Brain microvascular endothelial cell (primary cell): ENCODE data around the gene DTD2.
"Not testable (repeated sequence)": the region's sequence is repeated elsewhere in the genome, so short reads cannot be mapped to it uniquely, and the experiment has no call there.

ENCODE experiments used
- DNase-seq: peaks from one replicate; pipeline ENCODE4 v3.0.0-alpha.2; 2020
- H3K27ac ChIP-seq: fragments of 250-450 bp; sonication (Bioruptor Pico); 2 replicates; pipeline ENCODE4 v1.5.1; 2020; ENCODE audit warnings: mild to moderate bottlenecking, moderate library complexity
- H3K27me3 ChIP-seq: fragments of 250-450 bp; sonication (Bioruptor Pico); replicated peaks from 2 replicates; pipeline ENCODE4 v1.5.1; 2020; ENCODE audit warnings: mild to moderate bottlenecking
- H3K36me3 ChIP-seq: fragments of 250-450 bp; sonication (Bioruptor Pico); replicated peaks from 2 replicates; pipeline ENCODE4 v1.5.1; 2020; ENCODE audit warnings: mild to moderate bottlenecking
- H3K4me3 ChIP-seq: 2 replicates; pipeline ENCODE4 v1.5.1; 2011; ENCODE audit warnings: low read depth, mild to moderate bottlenecking, control low read depth, low read length, moderate library complexity
- CTCF ChIP-seq: IDR thresholded peaks from 2 replicates; pipeline ENCODE4 v1.5.1; 2011; ENCODE audit warnings: low read depth, mild to moderate bottlenecking, moderate library complexity, low read length, control low read depth, inconsistent platforms; ENCODE audit errors: missing control alignments
- in situ Hi-C: cut with HindIII; loops from 2 replicates; pipeline ENCODE4 v1.10.0; 2017; ENCODE audit warnings: low sequenced_read_pairs, low pct_ligation_motif_present

DTD2 gene

GRCh38 chr14:31476131-31476866 is 19.0 kb upstream of the DTD2 start:
- no peak overlapping the region for H3K27ac ChIP-seq
- no peak overlapping the region for H3K4me3 ChIP-seq
- DNase-seq: no peak
- no peaks in the 10 kb centered on the region for H3K27me3 ChIP-seq
- no peak for TF ChIP-seq CTCF
- no peaks in the 10 kb centered on the region for H3K36me3 ChIP-seq
- in situ Hi-C loops: no loop called here

- no peak for TF ChIP-seq CTCF
Observed at GRCh38 chr14:31466554-31466953, 9.2 kb upstream of the DTD2 start.

GRCh38 chr14:31465111-31465510 is 7.8 kb upstream of the DTD2 start:
- DNase-seq: peak; percentile 70
- in situ Hi-C loops: no loop called here

More at GRCh38 chr14:31466554-31466953, 9.2 kb upstream of the DTD2 start:
- Histone ChIP-seq H3K27me3 (no peaks in the 10 kb centered on the region), H3K4me3 (no peak overlapping the region), H3K27ac (no peak overlapping the region), H3K36me3 (no peaks in the 10 kb centered on the region)
- no peak for DNase-seq
- in situ Hi-C loops: no loop called here

GRCh38 chr14:31462450-31462849 is 5.1 kb upstream of the DTD2 start:
- H3K36me3 ChIP-seq, H3K27me3 ChIP-seq, DNase-seq, in situ Hi-C loops, H3K4me3 ChIP-seq, H3K27ac ChIP-seq: not testable (repeated sequence)

More at GRCh38 chr14:31465111-31465510, 7.8 kb upstream of the DTD2 start:
- Histone ChIP-seq H3K27me3 (no peaks in the 10 kb centered on the region), H3K36me3 (no peaks in the 10 kb centered on the region), H3K27ac (peak overlapping the region; percentile 1), H3K4me3 (no peak overlapping the region)
- no peak for TF ChIP-seq CTCF

GRCh38 chr14:31461545-31461944 is 4.2 kb upstream of the DTD2 start:
- H3K4me3 ChIP-seq: no peak overlapping the region
- no peak for TF ChIP-seq CTCF
- no peak for DNase-seq
- in situ Hi-C loops: no loop called here
- H3K36me3 ChIP-seq: no peaks in the 10 kb centered on the region
- no peak overlapping the region for H3K27ac ChIP-seq
- H3K27me3 ChIP-seq: no peaks in the 10 kb centered on the region

- H3K27me3 ChIP-seq: no peaks in the 10 kb centered on the region
- peak overlapping the region; percentile 85 for H3K4me3 ChIP-seq
- TF ChIP-seq CTCF: no peak
- no peaks in the 10 kb centered on the region for H3K36me3 ChIP-seq
- H3K27ac ChIP-seq: no peak overlapping the region
- DNase-seq: peak; percentile 28
- in situ Hi-C loops: no loop called here
Observed at GRCh38 chr14:31457665-31458659, 656 bp upstream of the DTD2 start.
